Liver (tissue), 9 donors: ENCODE measurements around the gene BACH2. TPM values are rescaled to one million over a fixed set of nuclear protein-coding genes. Genes with fewer than 3 reads are reported as not detected.

Experiments
- DNase-seq: peaks from one replicate; pipeline ENCODE4 v3.0.0-alpha.2; 2017; ENCODE audit warnings: low spot score
- H3K27ac ChIP-seq, 2 donors: one replicate each; pipeline ENCODE4 v1.7.0; 2013; ENCODE audit warnings: inconsistent platforms in 2 of 2, low read length in 2 of 2, control low read depth in 1 of 2, low read depth in 1 of 2, mild to moderate bottlenecking in 1 of 2
- H3K27me3 ChIP-seq, 4 donors: one replicate each; pipeline versions ENCODE4 v1.6.1 to v1.7.0; 2013; ENCODE audit warnings: low read length in 3 of 4, inconsistent platforms in 1 of 4, mild to moderate bottlenecking in 1 of 4, moderate library complexity in 1 of 4; ENCODE audit not compliant: control insufficient read depth in 4 of 4, insufficient read depth in 4 of 4
- H3K36me3 ChIP-seq, 4 donors: one replicate each; pipeline versions ENCODE4 v1.6.1 to v1.7.0; 2013; ENCODE audit warnings: low read length in 3 of 4, mild to moderate bottlenecking in 3 of 4, low read depth in 1 of 4, moderate library complexity in 1 of 4; ENCODE audit not compliant: control insufficient read depth in 4 of 4, insufficient read depth in 3 of 4
- H3K4me1 ChIP-seq, 4 donors: one replicate each; pipeline versions ENCODE4 v1.6.1 to v1.7.0; 2013; ENCODE audit warnings: low read length in 3 of 4, mild to moderate bottlenecking in 3 of 4, moderate library complexity in 1 of 4; ENCODE audit not compliant: control insufficient read depth in 4 of 4, insufficient read depth in 4 of 4
- H3K4me3 ChIP-seq, 3 donors: one replicate each; pipeline versions ENCODE4 v1.6.1 to v1.7.0; 2013; ENCODE audit warnings: low read length in 3 of 3, control low read depth in 1 of 3, low read depth in 1 of 3, mild to moderate bottlenecking in 1 of 3
- H3K9ac ChIP-seq, 2 donors: one replicate each; pipeline ENCODE4 v1.7.0; 2013; ENCODE audit warnings: low read length in 2 of 2, mild to moderate bottlenecking in 2 of 2, moderate library complexity in 2 of 2, control low read depth in 1 of 2, low read depth in 1 of 2
- H3K9me3 ChIP-seq, 4 donors: one replicate each; pipeline versions ENCODE4 v1.6.1 to v1.7.0; 2013; ENCODE audit warnings: low read length in 3 of 4; ENCODE audit not compliant: control insufficient read depth in 4 of 4
- FOXA1 ChIP-seq: IDR thresholded peaks from 2 replicates; pipeline ENCODE4 v1.6.1; 2016; ENCODE audit warnings: antibody characterized with exemption
- GABPA ChIP-seq, 2 donors: IDR thresholded peaks in 1 of 2; conservative IDR thresholded peaks in 1 of 2; 2 replicates each; pipeline ENCODE4 v1.6.1; 2016; ENCODE audit warnings: antibody characterized with exemption in 2 of 2, mild to moderate bottlenecking in 1 of 2, moderate library complexity in 1 of 2
- HNF4A ChIP-seq, 2 donors: conservative IDR thresholded peaks; 2 replicates each; pipeline ENCODE4 v1.6.1; 2016; ENCODE audit warnings: antibody characterized with exemption in 2 of 2, mild to moderate bottlenecking in 2 of 2
- HNF4G ChIP-seq: IDR thresholded peaks from 2 replicates; pipeline ENCODE4 v1.6.1; 2016; ENCODE audit warnings: antibody characterized with exemption
- JUND ChIP-seq, 2 donors: IDR thresholded peaks; 2 replicates each; pipeline ENCODE4 v1.6.1; 2016; ENCODE audit warnings: antibody characterized with exemption in 2 of 2
- SP1 ChIP-seq: IDR thresholded peaks from 2 replicates; pipeline ENCODE4 v1.6.1; 2018; ENCODE audit warnings: antibody characterized with exemption, mild to moderate bottlenecking
- TAF1 ChIP-seq: conservative IDR thresholded peaks from 2 replicates; pipeline ENCODE4 v1.6.1; 2016; ENCODE audit warnings: antibody characterized with exemption, mild to moderate bottlenecking
- WGBS: extraction: QIAGEN DNeasy Blood & Tissue Kit; methylation state at CpG from one replicate; pipeline ENCODE4 v1.1.7; 2013; 5-methylcytosine and 5-hydroxymethylcytosine counted together
- polyA plus RNA-seq, 2 donors: library from polyadenylated mRNA; stranded (reverse) in 1 of 2; unstranded in 1 of 2; fragments of 200-250 nt in 1 of 2; fragments of >200 nt in 1 of 2; fragmentation: Nextera tagmentation in 1 of 2; extraction: Ambion mirVana in 1 of 2; gene quantifications; one replicate each; pipeline versions ENCODE4 v1.2.1 to v1.2.3, GENCODE V29; 2013 to 2015
- total RNA-seq, 2 donors: library from RNA; depleted of rRNA; stranded (reverse); fragments of >200 nt; gene quantifications; one replicate each; pipeline ENCODE4 v1.2.3, GENCODE V29; 2014
- TF ChIP-seq, protein P1 (sequence below): IDR thresholded peaks from 2 replicates; pipeline ENCODE4 v1.6.1; 2016; ENCODE audit warnings: antibody characterized with exemption
- TF ChIP-seq, protein P2 (sequence below): IDR thresholded peaks from 2 replicates; pipeline ENCODE4 v1.6.1; 2016; ENCODE audit warnings: antibody characterized with exemption
- TF ChIP-seq, protein P3 (sequence below): fragments of 150-350 bp; IDR thresholded peaks from 2 replicates; pipeline ENCODE4 v1.5.1; 2017; ENCODE audit warnings: improper control_type of control experiment, low read depth, low read length; ENCODE audit not compliant: missing input control
- TF ChIP-seq, protein P4 (sequence below): IDR thresholded peaks from 2 replicates; pipeline ENCODE4 v1.6.1; 2016; ENCODE audit warnings: antibody characterized with exemption, mild to moderate bottlenecking
- donor health status: healthy.
- donor health status: healthy.
- donor health status: healthy.
- donor health status: healthy.
- donor health status: healthy.

The BACH2 gene
- total and polyA plus RNA-seq, 4 donors = 1.9 to 3.7 (median 1.9) TPM

DNA sequence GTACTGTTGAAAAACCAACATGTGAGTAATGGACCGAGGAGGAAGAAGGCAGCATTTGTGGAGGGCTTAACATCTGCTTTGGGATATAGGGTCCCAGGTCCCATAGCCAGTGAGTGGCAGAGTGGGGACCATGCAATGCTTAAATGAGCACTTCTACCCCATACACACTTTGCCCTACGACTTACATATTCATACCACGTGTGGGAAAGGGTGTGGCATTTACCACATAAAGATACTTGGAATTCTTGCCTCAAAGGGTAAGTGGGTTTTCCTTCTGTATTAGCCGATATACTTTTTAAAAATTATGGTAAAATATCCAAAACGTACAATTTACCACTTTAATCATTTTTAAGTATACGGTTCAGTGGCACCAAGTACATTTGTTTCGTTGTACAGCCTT is 199.3 kb downstream of the BACH2 start:
- no peak overlapping the region for H3K27ac ChIP-seq
- 87% methylated on average over 7 of the region's 7 CpGs for WGBS
- TF ChIP-seq JUND (IDR thresholded peaks at IDR 0.05) (no peak), TAF1 (no peak), HNF4G (no peak), SP1 (no peak), FOXA1 (no peak), GABPA (IDR thresholded peaks at IDR 0.05 in 1 of 2, conservative IDR thresholded peaks at IDR 0.05 in 1 of 2) (no peak), HNF4A (conservative IDR thresholded peaks at IDR 0.05) (no peak)
- TF ChIP-seq, protein P1, sequence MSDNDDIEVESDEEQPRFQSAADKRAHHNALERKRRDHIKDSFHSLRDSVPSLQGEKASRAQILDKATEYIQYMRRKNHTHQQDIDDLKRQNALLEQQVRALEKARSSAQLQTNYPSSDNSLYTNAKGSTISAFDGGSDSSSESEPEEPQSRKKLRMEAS = no peak
- TF ChIP-seq, protein P2, sequence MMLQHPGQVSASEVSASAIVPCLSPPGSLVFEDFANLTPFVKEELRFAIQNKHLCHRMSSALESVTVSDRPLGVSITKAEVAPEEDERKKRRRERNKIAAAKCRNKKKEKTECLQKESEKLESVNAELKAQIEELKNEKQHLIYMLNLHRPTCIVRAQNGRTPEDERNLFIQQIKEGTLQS = no peak
- TF ChIP-seq, protein P3, sequence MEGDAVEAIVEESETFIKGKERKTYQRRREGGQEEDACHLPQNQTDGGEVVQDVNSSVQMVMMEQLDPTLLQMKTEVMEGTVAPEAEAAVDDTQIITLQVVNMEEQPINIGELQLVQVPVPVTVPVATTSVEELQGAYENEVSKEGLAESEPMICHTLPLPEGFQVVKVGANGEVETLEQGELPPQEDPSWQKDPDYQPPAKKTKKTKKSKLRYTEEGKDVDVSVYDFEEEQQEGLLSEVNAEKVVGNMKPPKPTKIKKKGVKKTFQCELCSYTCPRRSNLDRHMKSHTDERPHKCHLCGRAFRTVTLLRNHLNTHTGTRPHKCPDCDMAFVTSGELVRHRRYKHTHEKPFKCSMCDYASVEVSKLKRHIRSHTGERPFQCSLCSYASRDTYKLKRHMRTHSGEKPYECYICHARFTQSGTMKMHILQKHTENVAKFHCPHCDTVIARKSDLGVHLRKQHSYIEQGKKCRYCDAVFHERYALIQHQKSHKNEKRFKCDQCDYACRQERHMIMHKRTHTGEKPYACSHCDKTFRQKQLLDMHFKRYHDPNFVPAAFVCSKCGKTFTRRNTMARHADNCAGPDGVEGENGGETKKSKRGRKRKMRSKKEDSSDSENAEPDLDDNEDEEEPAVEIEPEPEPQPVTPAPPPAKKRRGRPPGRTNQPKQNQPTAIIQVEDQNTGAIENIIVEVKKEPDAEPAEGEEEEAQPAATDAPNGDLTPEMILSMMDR = no peak

DNA sequence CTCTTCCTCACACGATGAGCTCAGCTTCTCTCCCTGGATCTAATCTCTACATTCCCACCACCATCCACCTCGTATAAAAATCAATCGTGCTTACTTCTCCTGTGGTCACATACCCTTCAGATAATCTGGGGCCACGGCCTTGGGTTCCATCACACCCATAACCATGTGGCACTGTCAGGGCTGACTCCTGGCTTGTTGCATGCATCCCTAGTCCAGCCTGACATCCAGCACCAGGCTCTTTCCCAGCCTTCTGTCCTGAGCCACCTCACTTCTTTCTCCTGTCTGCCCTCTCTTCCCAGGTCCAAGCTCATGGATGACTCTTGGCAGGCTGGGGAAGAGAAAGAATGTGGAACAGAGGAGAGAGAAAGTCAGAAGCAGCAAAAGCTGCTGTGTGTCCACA is 199.8 kb downstream of the BACH2 start:
- WGBS = 89% methylated on average over 4 of the region's 4 CpGs
- no peaks in the 10 kb centered on the region for H3K4me1 ChIP-seq

More for the DNA sequence above, 199.3 kb downstream of the BACH2 start:
- Histone ChIP-seq H3K4me3 (no peak overlapping the region), H3K4me1 (no peaks in the 10 kb centered on the region), H3K9ac (no peak overlapping the region), H3K36me3 (no peaks in the 10 kb centered on the region), H3K27me3 (no peaks in the 10 kb centered on the region), H3K9me3 (no peaks in the 10 kb centered on the region)
- DNase-seq = no peak

More for the DNA sequence above, 199.8 kb downstream of the BACH2 start:
- TF ChIP-seq SP1 (no peak), FOXA1 (no peak), HNF4A (conservative IDR thresholded peaks at IDR 0.05) (no peak), TAF1 (no peak), GABPA (IDR thresholded peaks at IDR 0.05 in 1 of 2, conservative IDR thresholded peaks at IDR 0.05 in 1 of 2) (no peak)
- TF ChIP-seq, protein P4, sequence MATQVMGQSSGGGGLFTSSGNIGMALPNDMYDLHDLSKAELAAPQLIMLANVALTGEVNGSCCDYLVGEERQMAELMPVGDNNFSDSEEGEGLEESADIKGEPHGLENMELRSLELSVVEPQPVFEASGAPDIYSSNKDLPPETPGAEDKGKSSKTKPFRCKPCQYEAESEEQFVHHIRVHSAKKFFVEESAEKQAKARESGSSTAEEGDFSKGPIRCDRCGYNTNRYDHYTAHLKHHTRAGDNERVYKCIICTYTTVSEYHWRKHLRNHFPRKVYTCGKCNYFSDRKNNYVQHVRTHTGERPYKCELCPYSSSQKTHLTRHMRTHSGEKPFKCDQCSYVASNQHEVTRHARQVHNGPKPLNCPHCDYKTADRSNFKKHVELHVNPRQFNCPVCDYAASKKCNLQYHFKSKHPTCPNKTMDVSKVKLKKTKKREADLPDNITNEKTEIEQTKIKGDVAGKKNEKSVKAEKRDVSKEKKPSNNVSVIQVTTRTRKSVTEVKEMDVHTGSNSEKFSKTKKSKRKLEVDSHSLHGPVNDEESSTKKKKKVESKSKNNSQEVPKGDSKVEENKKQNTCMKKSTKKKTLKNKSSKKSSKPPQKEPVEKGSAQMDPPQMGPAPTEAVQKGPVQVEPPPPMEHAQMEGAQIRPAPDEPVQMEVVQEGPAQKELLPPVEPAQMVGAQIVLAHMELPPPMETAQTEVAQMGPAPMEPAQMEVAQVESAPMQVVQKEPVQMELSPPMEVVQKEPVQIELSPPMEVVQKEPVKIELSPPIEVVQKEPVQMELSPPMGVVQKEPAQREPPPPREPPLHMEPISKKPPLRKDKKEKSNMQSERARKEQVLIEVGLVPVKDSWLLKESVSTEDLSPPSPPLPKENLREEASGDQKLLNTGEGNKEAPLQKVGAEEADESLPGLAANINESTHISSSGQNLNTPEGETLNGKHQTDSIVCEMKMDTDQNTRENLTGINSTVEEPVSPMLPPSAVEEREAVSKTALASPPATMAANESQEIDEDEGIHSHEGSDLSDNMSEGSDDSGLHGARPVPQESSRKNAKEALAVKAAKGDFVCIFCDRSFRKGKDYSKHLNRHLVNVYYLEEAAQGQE = no peak
- TF ChIP-seq, protein P3 = no peak
- H3K9ac ChIP-seq = no peak overlapping the region
- no peak overlapping the region for H3K4me3 ChIP-seq
- no peaks in the 10 kb centered on the region for H3K36me3 ChIP-seq
- no peaks in the 10 kb centered on the region for H3K27me3 ChIP-seq
- DNase-seq = no peak
- H3K9me3 ChIP-seq = no peaks in the 10 kb centered on the region
- H3K27ac ChIP-seq = no peak overlapping the region
